ENCODE results near the gene JAK1. TPM values are rescaled to one million over a fixed set of nuclear protein-coding genes. Genes with fewer than 3 reads are reported as not detected.

The JAK1 gene
- total RNA-seq, 2 donors from 2014 or later = 90.3 to 122 TPM

DNA sequence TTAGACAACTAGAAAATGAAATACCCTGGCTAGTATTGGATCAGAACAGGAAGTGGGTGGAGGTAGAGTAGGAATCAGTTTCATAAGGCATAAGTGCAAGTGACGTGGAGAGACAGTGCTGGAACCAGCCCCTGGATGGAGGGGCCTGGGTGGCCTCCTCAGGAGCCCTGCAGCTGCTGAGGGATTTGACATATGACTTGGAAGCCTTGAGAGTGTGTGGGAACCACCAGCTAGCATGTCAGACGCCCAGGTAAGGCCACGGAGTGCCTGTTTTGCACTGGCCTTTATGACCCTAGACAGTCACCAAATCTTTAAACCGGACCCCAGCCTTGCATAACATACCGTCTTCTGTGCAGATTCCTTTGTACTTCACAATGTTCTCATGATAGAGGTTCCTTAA, 127.1 kb downstream of the JAK1 start:
- no peak for DNase-seq (ENCODE audit: low spot score)
- Histone ChIP-seq H3K9me3 (no peaks in the 10 kb centered on the region), H3K27ac (no peak overlapping the region), H3K4me3 (no peak overlapping the region), H3K36me3 (peaks cover 85% of the 10 kb centered on the region), H3K27me3 (no peaks in the 10 kb centered on the region), H3K4me1 (peaks cover 0 to 9% of the 10 kb centered on the region in 2 donors)
- TF ChIP-seq, protein P1, sequence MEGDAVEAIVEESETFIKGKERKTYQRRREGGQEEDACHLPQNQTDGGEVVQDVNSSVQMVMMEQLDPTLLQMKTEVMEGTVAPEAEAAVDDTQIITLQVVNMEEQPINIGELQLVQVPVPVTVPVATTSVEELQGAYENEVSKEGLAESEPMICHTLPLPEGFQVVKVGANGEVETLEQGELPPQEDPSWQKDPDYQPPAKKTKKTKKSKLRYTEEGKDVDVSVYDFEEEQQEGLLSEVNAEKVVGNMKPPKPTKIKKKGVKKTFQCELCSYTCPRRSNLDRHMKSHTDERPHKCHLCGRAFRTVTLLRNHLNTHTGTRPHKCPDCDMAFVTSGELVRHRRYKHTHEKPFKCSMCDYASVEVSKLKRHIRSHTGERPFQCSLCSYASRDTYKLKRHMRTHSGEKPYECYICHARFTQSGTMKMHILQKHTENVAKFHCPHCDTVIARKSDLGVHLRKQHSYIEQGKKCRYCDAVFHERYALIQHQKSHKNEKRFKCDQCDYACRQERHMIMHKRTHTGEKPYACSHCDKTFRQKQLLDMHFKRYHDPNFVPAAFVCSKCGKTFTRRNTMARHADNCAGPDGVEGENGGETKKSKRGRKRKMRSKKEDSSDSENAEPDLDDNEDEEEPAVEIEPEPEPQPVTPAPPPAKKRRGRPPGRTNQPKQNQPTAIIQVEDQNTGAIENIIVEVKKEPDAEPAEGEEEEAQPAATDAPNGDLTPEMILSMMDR (IDR thresholded peaks at IDR 0.05) = no peak

DNA sequence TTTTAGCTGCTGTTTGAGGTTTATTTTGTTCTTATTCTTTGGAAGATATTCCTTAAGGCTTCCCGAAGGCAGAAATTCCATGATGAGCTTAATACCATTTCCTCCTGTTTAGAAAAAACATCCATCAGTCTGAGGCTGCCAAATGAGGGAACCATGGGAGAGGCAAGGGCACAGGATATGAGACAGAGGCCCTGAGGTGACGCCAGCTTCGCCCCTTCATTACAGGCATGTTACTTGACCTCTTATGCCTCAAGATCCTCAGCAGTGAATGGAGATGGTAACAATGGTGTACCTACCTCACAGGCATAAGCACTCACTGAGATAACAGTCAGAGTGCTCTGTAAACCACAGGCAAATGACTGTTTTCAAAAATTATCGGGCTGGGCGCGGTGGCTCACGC, 127.9 kb downstream of the JAK1 start:
- no peaks in the 10 kb centered on the region for H3K9me3 ChIP-seq
- DNase-seq (ENCODE audit: low spot score) = no peak
- no peak overlapping the region for H3K27ac ChIP-seq
- no peak overlapping the region for H3K4me3 ChIP-seq
- H3K27me3 ChIP-seq = no peaks in the 10 kb centered on the region
- TF ChIP-seq, protein P1 (IDR thresholded peaks at IDR 0.05) = no peak
- H3K4me1 ChIP-seq = peaks cover 0 to 9% of the 10 kb centered on the region in 2 donors
- H3K36me3 ChIP-seq = peaks cover 85% of the 10 kb centered on the region

DNA sequence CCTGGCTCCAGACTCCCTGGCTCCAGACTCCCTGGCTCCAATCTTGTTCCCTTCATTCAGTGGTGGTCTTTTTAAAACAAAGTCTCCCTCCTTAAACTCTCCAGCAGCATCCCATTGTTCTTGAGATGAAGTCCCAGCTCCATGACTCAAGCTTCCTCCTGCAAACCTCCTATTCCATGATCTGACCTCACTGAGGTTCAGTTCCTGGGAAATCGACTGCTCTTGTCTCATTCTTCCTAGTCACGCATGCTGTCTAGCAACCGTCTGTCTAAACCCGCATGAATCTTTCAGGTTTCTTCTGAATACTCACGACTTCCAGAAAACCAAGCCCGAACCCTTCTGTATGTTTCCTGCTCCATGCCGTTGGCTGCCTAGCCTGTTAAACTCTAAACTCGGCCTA, 129.5 kb downstream of the JAK1 start:
- no peaks in the 10 kb centered on the region for H3K4me1 ChIP-seq

DNA sequence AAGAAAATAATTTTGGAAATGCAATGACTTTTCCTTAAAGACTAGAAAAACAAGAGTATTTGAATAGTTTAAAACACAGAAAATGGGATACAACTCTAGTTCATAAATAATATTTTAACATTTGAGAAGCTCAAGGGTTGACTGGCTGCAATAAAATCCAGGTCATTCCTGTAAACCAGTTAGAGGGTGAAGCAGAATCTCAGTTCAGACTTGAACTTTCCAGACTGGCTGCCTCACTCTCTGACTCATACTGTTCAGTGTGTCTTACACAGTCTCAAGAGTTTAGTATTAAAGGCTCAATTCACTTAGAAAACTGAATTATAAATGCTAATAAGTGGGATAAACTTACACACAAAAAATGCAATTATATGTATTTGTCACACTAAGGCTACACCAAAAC, 131.6 kb downstream of the JAK1 start:
- no peak for DNase-seq (ENCODE audit: low spot score)
- TF ChIP-seq, protein P1 (IDR thresholded peaks at IDR 0.05) = no peak
- Histone ChIP-seq H3K27me3 (no peaks in the 10 kb centered on the region), H3K9me3 (no peaks in the 10 kb centered on the region), H3K27ac (no peak overlapping the region), H3K36me3 (peaks cover 73% of the 10 kb centered on the region), H3K4me1 (no peaks in the 10 kb centered on the region), H3K4me3 (no peak overlapping the region)

More for the DNA sequence above, 129.5 kb downstream of the JAK1 start:
- no peaks in the 10 kb centered on the region for H3K9me3 ChIP-seq
- peaks cover 92% of the 10 kb centered on the region for H3K36me3 ChIP-seq
- TF ChIP-seq, protein P1 (IDR thresholded peaks at IDR 0.05) = no peak
- DNase-seq (ENCODE audit: low spot score) = no peak
- H3K27me3 ChIP-seq = no peaks in the 10 kb centered on the region
- H3K27ac ChIP-seq = no peak overlapping the region
- no peak overlapping the region for H3K4me3 ChIP-seq

DNA sequence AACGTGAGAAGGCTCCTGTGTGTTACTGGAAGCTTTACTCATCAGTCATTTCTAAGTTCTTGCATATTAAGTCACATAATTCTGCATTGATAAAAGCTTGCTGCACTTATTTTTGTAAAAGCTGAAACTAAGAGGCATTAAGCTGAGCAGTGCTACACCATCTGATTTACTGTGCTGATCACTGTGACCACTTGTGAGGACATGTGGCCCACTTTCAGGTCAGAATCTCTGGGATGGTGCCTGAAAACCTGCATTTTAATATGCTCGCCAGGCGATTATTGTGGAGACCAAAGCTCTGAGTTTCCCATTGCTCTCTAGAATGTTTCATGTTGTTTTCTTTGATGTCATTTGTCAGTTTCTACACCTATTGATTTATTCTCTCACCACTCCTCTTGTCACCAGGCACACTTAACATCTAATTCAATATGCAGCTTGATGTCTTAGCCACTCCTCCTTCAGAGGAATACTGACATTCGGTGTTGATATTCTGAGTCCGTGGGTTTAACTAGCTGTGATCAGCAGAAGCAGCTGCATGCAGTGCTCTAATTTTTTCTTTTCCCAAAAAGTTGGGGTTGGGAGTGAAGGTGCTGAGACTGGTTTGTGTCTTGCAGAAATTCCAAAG, 136.2 kb downstream of the JAK1 start:
- H3K4me1 ChIP-seq = no peaks in the 10 kb centered on the region
- no peaks in the 10 kb centered on the region for H3K9me3 ChIP-seq
- no peaks in the 10 kb centered on the region for H3K27me3 ChIP-seq
- no peak for DNase-seq (ENCODE audit: low spot score)
- no peak overlapping the region for H3K4me3 ChIP-seq
- no peak overlapping the region for H3K27ac ChIP-seq
- H3K36me3 ChIP-seq = peaks cover 32% of the 10 kb centered on the region
- TF ChIP-seq, protein P1 (IDR thresholded peaks at IDR 0.05) = no peak

All from right atrium auricular region (tissue), 2 donors.